HepG2 (cell line): ENCODE results near the gene SMTNL1. TPM values are rescaled to one million over a fixed set of nuclear protein-coding genes. Genes with fewer than 3 reads are reported as not detected.
A peak's percentile ranks its signal among the peaks of the same experiment; 100 is the strongest.

Source experiments
- ATAC-seq: fragments of 200-7000 bp; cut with Tn5 transposase; 3 replicates; pipeline ENCODE4 v1.9.1; 2020; ENCODE audit warnings: mild to moderate bottlenecking, moderate library complexity
- BruUV-seq: library from RNA; stranded (reverse); fragments of 400-500 nt; replicated peaks from 2 replicates; lab custom pipeline; 2021; lab: Mats Ljungman, UMichigan
- CTCF ChIA-PET: fragments of 300-600 bp; formaldehyde crosslinking; extraction: SDS; loops from one replicate; lab custom pipeline; 2021; ENCODE audit warnings: low total read pairs, inconsistent platforms, low intra/inter-chr PET ratio; lab: Yijun Ruan, JAX
- POLR2A ChIA-PET: fragments of 350-600 bp; sonication (Branson Sonifier 250); formaldehyde crosslinking; loops from one replicate; lab custom pipeline; 2020; ENCODE audit warnings: antibody characterized with exemption, inconsistent platforms; lab: Yijun Ruan, JAX
- DNase-seq: peaks from one replicate; pipeline ENCODE4 v3.0.0-alpha.2; 2015; ENCODE audit warnings: low spot score
- FAIRE-seq: peaks from 3 replicates; lab custom pipeline; 2011; peaks lifted over from hg19 to GRCh38; lab: Jason Lieb, UNC
- H2AFZ ChIP-seq: one replicate; pipeline ENCODE4 v1.6.1; 2011; ENCODE audit warnings: low read length, inconsistent platforms
- H3K27ac ChIP-seq: fragments of 300-600 bp; 3 replicates; pipeline ENCODE4 v1.8.0; 2011; ENCODE audit warnings: mixed run types, mild to moderate bottlenecking, mixed read lengths, low read length, inconsistent platforms; ENCODE audit not compliant: insufficient read depth; ENCODE audit errors: extremely low read length
- H3K27me3 ChIP-seq, 2 experiments: fragments of 200-600 bp in 1 of 2; 2 replicates in 1 of 2; 3 replicates in 1 of 2; pipeline versions ENCODE4 v1.6.0 to v1.8.0; 2011; ENCODE audit warnings: low read length in 2 of 2, mild to moderate bottlenecking in 2 of 2, moderate library complexity in 2 of 2, inconsistent platforms in 1 of 2; ENCODE audit not compliant: insufficient read depth in 2 of 2, control insufficient read depth in 1 of 2
- H3K36me3 ChIP-seq, 2 experiments: fragments of 200-600 bp in 1 of 2; replicated peaks in 1 of 2; 2 replicates in 1 of 2; 3 replicates in 1 of 2; pipeline versions ENCODE4 v1.5.1 to v1.8.0; 2011; ENCODE audit warnings: low read length in 2 of 2, inconsistent platforms in 1 of 2; ENCODE audit not compliant: insufficient read depth in 2 of 2, control insufficient read depth in 1 of 2
- H3K4me1 ChIP-seq: 2 replicates; pipeline ENCODE4 v1.5.1; 2012; ENCODE audit warnings: low read length, inconsistent platforms; ENCODE audit not compliant: insufficient read depth
- H3K4me2 ChIP-seq: 2 replicates; pipeline ENCODE4 v1.6.0; 2011; ENCODE audit warnings: low read depth, low read length, inconsistent platforms
- H3K4me3 ChIP-seq, 3 experiments: fragments of 200-600 bp in 1 of 3; sonication (generic), shearing (Covaris generic) in 1 of 3; replicated peaks in 1 of 3; 2 replicates each; pipeline ENCODE4 v1.5.1; 2011 to 2016; ENCODE audit warnings: low read length in 3 of 3, inconsistent platforms in 2 of 3, low read depth in 2 of 3, mild to moderate bottlenecking in 2 of 3, control low read depth in 1 of 3, mixed read lengths in 1 of 3; ENCODE audit not compliant: insufficient read depth in 1 of 3
- H3K79me2 ChIP-seq: one replicate; pipeline ENCODE4 v1.6.1; 2011; ENCODE audit warnings: low read length, inconsistent platforms; ENCODE audit not compliant: insufficient read depth
- H3K9ac ChIP-seq: 2 replicates; pipeline ENCODE4 v1.6.0; 2011; ENCODE audit warnings: mild to moderate bottlenecking, low read depth, low read length, inconsistent platforms; ENCODE audit not compliant: insufficient read depth
- H3K9me3 ChIP-seq: 2 replicates; pipeline ENCODE4 v1.5.1; 2012; ENCODE audit warnings: mild to moderate bottlenecking, low read length
- H4K20me1 ChIP-seq: 2 replicates; pipeline ENCODE4 v1.6.0; 2011; ENCODE audit warnings: inconsistent platforms, mild to moderate bottlenecking, low read length, moderate library complexity; ENCODE audit not compliant: insufficient read depth
- AGO2 ChIP-seq: fragments of 200-400 bp; formaldehyde crosslinking; optimal IDR thresholded peaks from 2 replicates; pipeline ENCODE3; 2017; ENCODE audit warnings: mild to moderate bottlenecking, low read depth, low read length, moderate library complexity
- KLF16 ChIP-seq, 2 experiments: sonication (generic) in 1 of 2; formaldehyde crosslinking in 1 of 2; IDR thresholded peaks; 2 replicates each; pipeline versions ENCODE4 v1.6.1 to v1.8.0; 2016 to 2023; ENCODE audit warnings: missing genetic modification reagents in 2 of 2, missing compliant biosample characterization in 1 of 2
- MIER2 ChIP-seq: IDR thresholded peaks from 2 replicates; pipeline ENCODE4 v1.6.1; 2016; ENCODE audit warnings: missing biosample characterization, missing genetic modification reagents
- NR1H2 ChIP-seq: sonication (generic); formaldehyde crosslinking; IDR thresholded peaks from 2 replicates; pipeline ENCODE4 v1.8.1; 2022; ENCODE audit warnings: low read depth, missing genetic modification reagents, borderline replicate concordance
- RBFOX2 ChIP-seq: fragments of 200-400 bp; formaldehyde crosslinking; IDR thresholded peaks from 2 replicates; pipeline ENCODE4 v1.6.1; 2017; ENCODE audit warnings: low read depth, mild to moderate bottlenecking, low read length
- TRIM24 ChIP-seq: sonication (generic); formaldehyde crosslinking; IDR thresholded peaks from 2 replicates; pipeline ENCODE4 v1.8.0; 2022; ENCODE audit warnings: mild to moderate bottlenecking, missing genetic modification reagents
- ZFP41 ChIP-seq: sonication (generic); formaldehyde crosslinking; IDR thresholded peaks from 2 replicates; pipeline ENCODE4 v1.4.0; 2020; ENCODE audit warnings: mild to moderate bottlenecking, missing genetic modification reagents, borderline replicate concordance
- ZNF546 ChIP-seq: sonication (generic); formaldehyde crosslinking; conservative IDR thresholded peaks from 2 replicates; pipeline ENCODE4 v1.8.1; 2023; ENCODE audit warnings: mild to moderate bottlenecking, missing genetic modification reagents
- ZNF589 ChIP-seq: sonication (generic); formaldehyde crosslinking; conservative IDR thresholded peaks from 2 replicates; pipeline ENCODE4 v1.8.0; 2022; ENCODE audit warnings: mild to moderate bottlenecking, moderate library complexity, missing genetic modification reagents
- WGBS: methylation state at CpG from one replicate; pipeline ENCODE4 v1.1.6; 2017; ENCODE audit warnings: low lambda C conversion rate; 5-methylcytosine and 5-hydroxymethylcytosine counted together
- in situ Hi-C: cut with HindIII; loops from 2 replicates; pipeline ENCODE4 v1.10.0; 2017; ENCODE audit warnings: low pct_unique_long_range_greater_than_20kb; ENCODE audit not compliant: extremely low pct_ligation_motif_present
- intact Hi-C: fragments of 100-400 bp; cut with micrococcal nuclease; formaldehyde crosslinking; loops from one replicate; pipeline ENCODE4 v1.10.0; 2022; ENCODE audit not compliant: unreplicated experiment
- polyA plus RNA-seq, 8 experiments: library from polyadenylated mRNA; depleted of rRNA in 3 of 8; stranded (reverse) in 7 of 8; unstranded in 1 of 8; fragments of >200 nt; fragmentation: Illumina TruSeq in 4 of 8; extraction: Trizol in 4 of 8; gene quantifications; 2 replicates each; pipeline versions ENCODE4 v1.2.1 to v1.2.3, GENCODE V29; 2011 to 2016; ENCODE audit warnings: low read depth in 4 of 8, missing spikeins in 1 of 8, mixed read lengths in 1 of 8; ENCODE audit not compliant: insufficient read depth in 1 of 8
- total RNA-seq, 5 experiments: library from RNA; depleted of rRNA; stranded (reverse); fragments of >200 nt; fragmentation: Illumina TruSeq; extraction: Trizol; gene quantifications; 2 replicates each; pipeline ENCODE4 v1.2.3, GENCODE V29; 2016; ENCODE audit warnings: low read depth in 1 of 5

Gene SMTNL1
- total and polyA plus RNA-seq, 2 of the 13 experiments (the other 11 are each of a cell fraction or from before 2014, with no cell fraction given), result 0.04 TPM; not detected in 1

DNA sequence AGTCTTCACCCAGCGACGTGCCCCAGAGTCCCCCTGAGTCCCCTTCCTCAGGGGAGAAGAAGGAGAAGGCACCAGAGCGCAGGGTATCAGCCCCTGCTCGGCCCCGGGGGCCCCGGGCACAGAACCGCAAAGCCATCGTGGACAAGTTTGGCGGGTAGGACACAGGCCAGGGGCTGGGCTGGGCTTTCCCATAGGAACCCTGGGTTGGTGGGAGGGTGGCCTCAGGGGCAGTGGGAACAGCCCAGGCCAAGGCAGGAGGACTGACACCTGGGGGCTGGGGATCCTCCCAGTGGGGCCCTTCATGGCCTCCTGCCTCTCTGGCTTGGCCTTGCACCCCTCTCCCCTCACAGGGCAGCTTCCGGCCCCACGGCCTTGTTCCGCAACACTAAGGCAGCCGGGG lies 8.5 kb downstream of the SMTNL1 start:
- no peak for FAIRE-seq
- H3K27me3 ChIP-seq, result peaks cover 0 to 4% of the 10 kb centered on the region in 2 experiments; a peak in 3 of 5 replicates
- no peak overlapping the region for H3K4me2 ChIP-seq
- no TSS peak for BruUV-seq
- H2AFZ ChIP-seq, result no peak overlapping the region
- H3K4me1 ChIP-seq, result peaks cover 28% of the 10 kb centered on the region
- H3K4me3 ChIP-seq, result no peak overlapping the region
- no peaks in the 10 kb centered on the region for H4K20me1 ChIP-seq
- POLR2A ChIA-PET, result no interaction called here
- intact Hi-C loops, result no loop called here
- TF ChIP-seq AGO2 (peak; percentile 35), NR1H2 (CRISPR knock-in tag) (no peak)
- TF ChIP-seq, all 625 proteins: peak for 1
- WGBS, result 58% methylated on average over 8 of the region's 13 CpGs
- Histone ChIP-seq H3K27ac (no peak overlapping the region), H3K9ac (no peak overlapping the region), H3K9me3 (no peaks in the 10 kb centered on the region), H3K36me3 (0 out of 5 replicates have a peak, but pooled peaks cover 0 to 7% of the 10 kb centered on the region in 2 experiments), H3K79me2 (no peaks in the 10 kb centered on the region)
- DNase-seq, result no peak
- no peak; the same call in 2 of the 3 replicates for ATAC-seq
- CTCF ChIA-PET, result no interaction called here
- in situ Hi-C loops, result no loop called here

DNA sequence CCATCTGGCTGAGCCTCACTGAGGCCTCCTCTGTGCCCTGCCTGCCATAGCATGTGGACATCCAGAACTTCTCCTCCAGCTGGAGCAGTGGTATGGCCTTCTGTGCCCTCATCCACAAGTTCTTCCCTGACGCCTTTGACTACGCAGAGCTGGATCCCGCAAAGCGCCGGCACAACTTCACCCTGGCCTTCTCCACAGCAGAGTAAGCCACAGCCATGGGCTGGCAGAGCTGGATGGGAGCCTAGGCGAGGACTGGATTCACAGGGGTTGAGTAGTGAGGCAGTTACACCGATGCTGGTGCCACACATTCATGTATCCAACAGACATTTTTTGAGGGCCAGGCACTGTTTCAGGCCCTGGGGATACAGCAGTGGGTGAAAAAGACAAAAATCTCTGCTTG lies 9.1 kb downstream of the SMTNL1 start:
- BruUV-seq, result no TSS peak
- Histone ChIP-seq H3K79me2 (no peaks in the 10 kb centered on the region), H3K9ac (no peak overlapping the region), H4K20me1 (no peaks in the 10 kb centered on the region), H3K36me3 (0 out of 5 replicates have a peak, but pooled peaks cover 0 to 8% of the 10 kb centered on the region in 2 experiments), H3K4me3 (no peak overlapping the region), H3K4me1 (peaks cover 28% of the 10 kb centered on the region), H3K9me3 (no peaks in the 10 kb centered on the region), H2AFZ (no peak overlapping the region), H3K27me3 (peaks cover 0 to 4% of the 10 kb centered on the region in 2 experiments; a peak in 2 of 5 replicates), H3K27ac (no peak overlapping the region), H3K4me2 (no peak overlapping the region)
- ChIA-PET CTCF (interaction anchor here (1.1 to 1.4 kb wide), 2 partner anchors 95 to 99 kb away, joined by 3 to 7 read pairs; no protein-coding TSS in a partner anchor), POLR2A (interaction anchor here (1.0 to 1.3 kb wide), 2 partner anchors 16 to 93 kb away, joined by 3 to 4 read pairs; partner anchors contain the start of gene TIMM10)
- in situ Hi-C loops, result no loop called here
- DNase-seq, result no peak
- ATAC-seq, result peak; percentile 7; the same call in 1 of the 3 replicates
- intact Hi-C loops, result no loop called here
- FAIRE-seq, result no peak
- 98% methylated on average over 7 of the region's 7 CpGs for WGBS
- TF ChIP-seq ZFP41 (CRISPR knock-in tag) (no peak), TRIM24 (CRISPR knock-in tag) (no peak), RBFOX2 (no peak), MIER2 (CRISPR knock-in tag) (no peak), ZNF546 (no peak), ZNF589 (no peak), KLF16 (CRISPR knock-in tag; IDR thresholded peaks at IDR 0.05) (no peak)
